Measurements from ENCODE around the gene AGPAT2. TPM values are rescaled to one million over a fixed set of nuclear protein-coding genes. Genes with fewer than 3 reads are reported as not detected.

AGPAT2 gene
- total RNA-seq, 1 experiment from 2014 or later, result 40.2 TPM

DNA sequence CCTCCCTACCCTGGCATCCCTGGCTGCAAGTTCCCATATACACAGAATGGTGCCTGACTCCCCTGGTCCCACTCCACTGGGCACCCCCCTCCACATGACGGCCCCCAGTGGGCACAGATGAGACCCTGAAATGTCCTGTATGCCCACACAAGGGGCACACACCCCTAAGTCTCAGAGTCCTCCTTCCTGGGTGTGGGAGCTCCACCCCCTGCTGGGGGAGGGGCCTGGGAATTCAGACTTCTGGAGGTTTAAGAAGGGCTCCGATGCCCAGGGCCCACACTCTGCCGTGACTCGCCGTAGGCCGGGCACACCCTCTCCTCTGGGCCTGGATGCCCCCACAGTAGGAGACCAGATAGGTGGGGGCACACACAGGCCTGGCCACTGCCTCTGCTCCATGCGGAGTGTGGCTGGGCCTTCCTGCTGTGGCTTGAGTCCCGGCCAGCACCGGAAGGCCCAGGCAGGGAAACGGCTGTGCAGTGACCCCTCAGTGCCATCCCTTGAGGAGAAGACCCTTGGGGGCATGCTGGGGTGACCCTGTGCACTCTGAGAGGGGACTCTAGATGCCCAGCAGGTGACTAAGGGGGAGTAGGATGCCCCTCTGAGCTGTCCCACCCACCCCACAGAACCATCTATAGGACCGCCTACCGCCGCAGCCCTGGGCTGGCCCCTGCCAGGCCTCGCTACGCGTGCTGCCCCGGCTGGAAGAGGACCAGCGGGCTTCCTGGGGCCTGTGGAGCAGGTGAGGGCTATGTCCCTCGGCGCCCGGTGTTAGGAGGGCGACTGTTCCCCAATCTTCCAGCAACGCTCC is 18.1 kb downstream of the AGPAT2 start:
- no peak for DNase-seq (ENCODE audit: low spot score)
- Mint-ChIP-seq H3K27me3 (ENCODE audit: low read depth) (no peaks in the 10 kb centered on the region; the same call in 1 of the 2 replicates), H3K4me3 (no peak overlapping the region), H3K4me1 (peaks cover 3% of the 10 kb centered on the region; the same call in 1 of the 2 replicates), H3K27ac (no peak overlapping the region), H3K36me3 (no peaks in the 10 kb centered on the region), H3K9me3 (no peaks in the 10 kb centered on the region)
- TF ChIP-seq ESRRA (CRISPR knock-in tag; IDR thresholded peaks at IDR 0.05; ENCODE audit: borderline replicate concordance) (no peak), NFATC4 (CRISPR knock-in tag; IDR thresholded peaks at IDR 0.05) (no peak), NR3C1 (CRISPR knock-in tag; conservative IDR thresholded peaks at IDR 0.05; ENCODE audit: low read depth) (no peak), FOXK1 (CRISPR knock-in tag; IDR thresholded peaks at IDR 0.05) (no peak)
- TF ChIP-seq, protein P1, sequence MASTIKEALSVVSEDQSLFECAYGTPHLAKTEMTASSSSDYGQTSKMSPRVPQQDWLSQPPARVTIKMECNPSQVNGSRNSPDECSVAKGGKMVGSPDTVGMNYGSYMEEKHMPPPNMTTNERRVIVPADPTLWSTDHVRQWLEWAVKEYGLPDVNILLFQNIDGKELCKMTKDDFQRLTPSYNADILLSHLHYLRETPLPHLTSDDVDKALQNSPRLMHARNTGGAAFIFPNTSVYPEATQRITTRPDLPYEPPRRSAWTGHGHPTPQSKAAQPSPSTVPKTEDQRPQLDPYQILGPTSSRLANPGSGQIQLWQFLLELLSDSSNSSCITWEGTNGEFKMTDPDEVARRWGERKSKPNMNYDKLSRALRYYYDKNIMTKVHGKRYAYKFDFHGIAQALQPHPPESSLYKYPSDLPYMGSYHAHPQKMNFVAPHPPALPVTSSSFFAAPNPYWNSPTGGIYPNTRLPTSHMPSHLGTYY (CRISPR knock-in tag; IDR thresholded peaks at IDR 0.05), result no peak
- TF ChIP-seq, protein P2, sequence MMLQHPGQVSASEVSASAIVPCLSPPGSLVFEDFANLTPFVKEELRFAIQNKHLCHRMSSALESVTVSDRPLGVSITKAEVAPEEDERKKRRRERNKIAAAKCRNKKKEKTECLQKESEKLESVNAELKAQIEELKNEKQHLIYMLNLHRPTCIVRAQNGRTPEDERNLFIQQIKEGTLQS (CRISPR knock-in tag; conservative IDR thresholded peaks at IDR 0.05), result no peak
- TF ChIP-seq, protein P3, sequence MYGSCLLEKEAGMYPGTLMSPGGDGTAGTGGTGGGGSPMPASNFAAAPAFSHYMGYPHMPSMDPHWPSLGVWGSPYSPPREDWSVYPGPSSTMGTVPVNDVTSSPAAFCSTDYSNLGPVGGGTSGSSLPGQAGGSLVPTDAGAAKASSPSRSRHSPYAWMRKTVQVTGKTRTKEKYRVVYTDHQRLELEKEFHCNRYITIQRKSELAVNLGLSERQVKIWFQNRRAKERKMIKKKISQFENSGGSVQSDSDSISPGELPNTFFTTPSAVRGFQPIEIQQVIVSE (CRISPR knock-in tag; IDR thresholded peaks at IDR 0.05; ENCODE audit: borderline replicate concordance), result 0 out of 2 replicates have a peak, but pooled peaks have one; percentile 2
- TF ChIP-seq, protein P4, sequence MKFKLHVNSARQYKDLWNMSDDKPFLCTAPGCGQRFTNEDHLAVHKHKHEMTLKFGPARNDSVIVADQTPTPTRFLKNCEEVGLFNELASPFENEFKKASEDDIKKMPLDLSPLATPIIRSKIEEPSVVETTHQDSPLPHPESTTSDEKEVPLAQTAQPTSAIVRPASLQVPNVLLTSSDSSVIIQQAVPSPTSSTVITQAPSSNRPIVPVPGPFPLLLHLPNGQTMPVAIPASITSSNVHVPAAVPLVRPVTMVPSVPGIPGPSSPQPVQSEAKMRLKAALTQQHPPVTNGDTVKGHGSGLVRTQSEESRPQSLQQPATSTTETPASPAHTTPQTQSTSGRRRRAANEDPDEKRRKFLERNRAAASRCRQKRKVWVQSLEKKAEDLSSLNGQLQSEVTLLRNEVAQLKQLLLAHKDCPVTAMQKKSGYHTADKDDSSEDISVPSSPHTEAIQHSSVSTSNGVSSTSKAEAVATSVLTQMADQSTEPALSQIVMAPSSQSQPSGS (CRISPR knock-in tag; IDR thresholded peaks at IDR 0.05; ENCODE audit: borderline replicate concordance, low read depth), result no peak
- ChIA-PET POLR2A (no interaction called here), CTCF (no interaction called here)
- no peak for ATAC-seq

DNA sequence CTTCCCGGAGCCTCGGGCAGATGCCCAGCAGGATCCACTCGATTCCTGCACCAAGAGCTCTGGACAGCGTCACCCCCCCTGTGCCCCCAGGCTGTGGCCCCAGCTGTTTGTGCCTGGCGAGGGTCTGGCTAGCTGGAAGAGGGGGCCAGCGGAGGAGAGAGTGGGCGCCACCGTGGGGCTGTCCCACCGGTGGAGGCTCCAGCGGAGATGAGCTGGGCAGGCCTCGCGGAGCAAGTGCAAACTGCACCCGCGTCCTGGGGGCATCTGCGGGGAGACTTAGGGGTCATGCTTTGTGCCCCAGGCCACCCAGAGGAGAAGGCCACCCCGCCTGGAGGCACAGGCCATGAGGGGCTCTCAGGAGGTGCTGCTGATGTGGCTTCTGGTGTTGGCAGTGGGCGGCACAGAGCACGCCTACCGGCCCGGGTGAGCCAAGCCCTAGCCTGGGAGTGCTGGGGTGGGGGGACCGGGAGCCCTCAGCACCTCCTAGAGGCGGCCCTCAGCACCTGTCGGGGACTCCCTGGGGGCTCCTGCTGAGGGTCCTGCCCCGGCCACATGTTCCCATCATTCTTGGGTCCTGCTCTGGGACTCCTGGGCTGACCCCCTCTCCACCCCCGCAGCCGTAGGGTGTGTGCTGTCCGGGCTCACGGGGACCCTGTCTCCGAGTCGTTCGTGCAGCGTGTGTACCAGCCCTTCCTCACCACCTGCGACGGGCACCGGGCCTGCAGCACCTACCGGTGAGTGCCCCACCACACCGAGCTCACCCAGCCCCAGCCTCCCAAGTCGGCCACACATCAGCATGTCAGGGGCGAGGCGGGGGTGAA is 19.1 kb downstream of the AGPAT2 start:
- ChIA-PET CTCF (no interaction called here), POLR2A (no interaction called here)
- TF ChIP-seq, protein P5, sequence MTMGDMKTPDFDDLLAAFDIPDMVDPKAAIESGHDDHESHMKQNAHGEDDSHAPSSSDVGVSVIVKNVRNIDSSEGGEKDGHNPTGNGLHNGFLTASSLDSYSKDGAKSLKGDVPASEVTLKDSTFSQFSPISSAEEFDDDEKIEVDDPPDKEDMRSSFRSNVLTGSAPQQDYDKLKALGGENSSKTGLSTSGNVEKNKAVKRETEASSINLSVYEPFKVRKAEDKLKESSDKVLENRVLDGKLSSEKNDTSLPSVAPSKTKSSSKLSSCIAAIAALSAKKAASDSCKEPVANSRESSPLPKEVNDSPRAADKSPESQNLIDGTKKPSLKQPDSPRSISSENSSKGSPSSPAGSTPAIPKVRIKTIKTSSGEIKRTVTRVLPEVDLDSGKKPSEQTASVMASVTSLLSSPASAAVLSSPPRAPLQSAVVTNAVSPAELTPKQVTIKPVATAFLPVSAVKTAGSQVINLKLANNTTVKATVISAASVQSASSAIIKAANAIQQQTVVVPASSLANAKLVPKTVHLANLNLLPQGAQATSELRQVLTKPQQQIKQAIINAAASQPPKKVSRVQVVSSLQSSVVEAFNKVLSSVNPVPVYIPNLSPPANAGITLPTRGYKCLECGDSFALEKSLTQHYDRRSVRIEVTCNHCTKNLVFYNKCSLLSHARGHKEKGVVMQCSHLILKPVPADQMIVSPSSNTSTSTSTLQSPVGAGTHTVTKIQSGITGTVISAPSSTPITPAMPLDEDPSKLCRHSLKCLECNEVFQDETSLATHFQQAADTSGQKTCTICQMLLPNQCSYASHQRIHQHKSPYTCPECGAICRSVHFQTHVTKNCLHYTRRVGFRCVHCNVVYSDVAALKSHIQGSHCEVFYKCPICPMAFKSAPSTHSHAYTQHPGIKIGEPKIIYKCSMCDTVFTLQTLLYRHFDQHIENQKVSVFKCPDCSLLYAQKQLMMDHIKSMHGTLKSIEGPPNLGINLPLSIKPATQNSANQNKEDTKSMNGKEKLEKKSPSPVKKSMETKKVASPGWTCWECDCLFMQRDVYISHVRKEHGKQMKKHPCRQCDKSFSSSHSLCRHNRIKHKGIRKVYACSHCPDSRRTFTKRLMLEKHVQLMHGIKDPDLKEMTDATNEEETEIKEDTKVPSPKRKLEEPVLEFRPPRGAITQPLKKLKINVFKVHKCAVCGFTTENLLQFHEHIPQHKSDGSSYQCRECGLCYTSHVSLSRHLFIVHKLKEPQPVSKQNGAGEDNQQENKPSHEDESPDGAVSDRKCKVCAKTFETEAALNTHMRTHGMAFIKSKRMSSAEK (CRISPR knock-in tag; IDR thresholded peaks at IDR 0.05; ENCODE audit: borderline replicate concordance), result no peak
- no peak for TF ChIP-seq ZNF232 (CRISPR knock-in tag; IDR thresholded peaks at IDR 0.05)
- TF ChIP-seq MYBL2 (CRISPR knock-in tag; IDR thresholded peaks at IDR 0.05), result no peak
- TF ChIP-seq OVOL2 (CRISPR knock-in tag; IDR thresholded peaks at IDR 0.05; ENCODE audit: borderline replicate concordance), result no peak
- TF ChIP-seq, protein P6, sequence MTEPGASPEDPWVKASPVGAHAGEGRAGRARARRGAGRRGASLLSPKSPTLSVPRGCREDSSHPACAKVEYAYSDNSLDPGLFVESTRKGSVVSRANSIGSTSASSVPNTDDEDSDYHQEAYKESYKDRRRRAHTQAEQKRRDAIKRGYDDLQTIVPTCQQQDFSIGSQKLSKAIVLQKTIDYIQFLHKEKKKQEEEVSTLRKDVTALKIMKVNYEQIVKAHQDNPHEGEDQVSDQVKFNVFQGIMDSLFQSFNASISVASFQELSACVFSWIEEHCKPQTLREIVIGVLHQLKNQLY (CRISPR knock-in tag; IDR thresholded peaks at IDR 0.05), result no peak
- no peak for TF ChIP-seq TP53 (CRISPR knock-in tag; IDR thresholded peaks at IDR 0.05)
- no peak for TF ChIP-seq SMAD3 (CRISPR knock-in tag; IDR thresholded peaks at IDR 0.05; ENCODE audit: borderline replicate concordance)
- TF ChIP-seq NR2C2 (CRISPR knock-in tag; IDR thresholded peaks at IDR 0.05), result no peak
- no peak for TF ChIP-seq TEAD4 (CRISPR knock-in tag; IDR thresholded peaks at IDR 0.05)
- TF ChIP-seq, protein P7, sequence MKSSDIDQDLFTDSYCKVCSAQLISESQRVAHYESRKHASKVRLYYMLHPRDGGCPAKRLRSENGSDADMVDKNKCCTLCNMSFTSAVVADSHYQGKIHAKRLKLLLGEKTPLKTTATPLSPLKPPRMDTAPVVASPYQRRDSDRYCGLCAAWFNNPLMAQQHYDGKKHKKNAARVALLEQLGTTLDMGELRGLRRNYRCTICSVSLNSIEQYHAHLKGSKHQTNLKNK (CRISPR knock-in tag; IDR thresholded peaks at IDR 0.05), result no peak
- TF ChIP-seq, protein P8, sequence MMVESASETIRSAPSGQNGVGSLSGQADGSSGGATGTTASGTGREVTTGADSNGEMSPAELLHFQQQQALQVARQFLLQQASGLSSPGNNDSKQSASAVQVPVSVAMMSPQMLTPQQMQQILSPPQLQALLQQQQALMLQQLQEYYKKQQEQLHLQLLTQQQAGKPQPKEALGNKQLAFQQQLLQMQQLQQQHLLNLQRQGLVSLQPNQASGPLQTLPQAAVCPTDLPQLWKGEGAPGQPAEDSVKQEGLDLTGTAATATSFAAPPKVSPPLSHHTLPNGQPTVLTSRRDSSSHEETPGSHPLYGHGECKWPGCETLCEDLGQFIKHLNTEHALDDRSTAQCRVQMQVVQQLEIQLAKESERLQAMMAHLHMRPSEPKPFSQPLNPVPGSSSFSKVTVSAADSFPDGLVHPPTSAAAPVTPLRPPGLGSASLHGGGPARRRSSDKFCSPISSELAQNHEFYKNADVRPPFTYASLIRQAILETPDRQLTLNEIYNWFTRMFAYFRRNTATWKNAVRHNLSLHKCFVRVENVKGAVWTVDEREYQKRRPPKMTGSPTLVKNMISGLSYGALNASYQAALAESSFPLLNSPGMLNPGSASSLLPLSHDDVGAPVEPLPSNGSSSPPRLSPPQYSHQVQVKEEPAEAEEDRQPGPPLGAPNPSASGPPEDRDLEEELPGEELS (CRISPR knock-in tag; IDR thresholded peaks at IDR 0.05), result no peak
- Mint-ChIP-seq H3K4me3 (no peak overlapping the region), H3K9me3 (no peaks in the 10 kb centered on the region), H3K27ac (no peak overlapping the region), H3K36me3 (no peaks in the 10 kb centered on the region), H3K4me1 (peaks cover 3% of the 10 kb centered on the region; the same call in 1 of the 2 replicates), H3K27me3 (ENCODE audit: low read depth) (no peaks in the 10 kb centered on the region; the same call in 1 of the 2 replicates)
- DNase-seq (ENCODE audit: low spot score) (no peak), ATAC-seq (no peak)

Measured in WTC11 (cell line).